Measurements from ENCODE around the gene C2CD5.
A peak's percentile ranks its signal among the peaks of the same experiment; 100 is the strongest.
"Not testable (repeated sequence)": the region's sequence is repeated elsewhere in the genome, so short reads cannot be mapped to it uniquely, and the experiment has no call there.

Gene C2CD5

DNA sequence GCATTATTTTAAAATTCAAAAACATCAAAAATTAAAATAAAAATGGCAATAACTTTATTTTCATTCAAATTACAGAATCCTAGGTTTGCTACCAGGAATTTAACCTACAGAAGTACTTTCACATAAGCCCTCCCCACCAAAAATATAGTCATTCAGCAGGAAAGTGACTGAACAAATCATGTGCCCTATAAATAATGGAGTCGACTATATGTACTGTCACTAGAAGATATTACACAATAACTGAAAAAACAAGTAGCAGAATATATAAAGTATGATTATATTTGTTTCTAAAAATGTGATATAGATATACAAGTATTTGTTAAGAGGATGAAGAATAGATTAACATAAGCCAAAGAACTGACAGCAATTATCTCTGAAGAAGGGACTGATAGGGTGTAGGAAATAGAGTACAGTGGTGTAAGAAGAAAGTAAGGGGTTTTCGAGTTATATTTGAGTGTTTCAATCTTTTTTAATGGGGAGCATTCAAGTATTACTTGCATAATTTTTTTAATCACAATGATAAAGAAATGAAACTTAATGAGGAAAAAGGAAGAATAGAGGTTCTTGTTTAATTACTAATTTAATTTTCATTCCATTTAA lies 7.9 kb downstream of the C2CD5 start:
- no peak for DNase-seq

DNA sequence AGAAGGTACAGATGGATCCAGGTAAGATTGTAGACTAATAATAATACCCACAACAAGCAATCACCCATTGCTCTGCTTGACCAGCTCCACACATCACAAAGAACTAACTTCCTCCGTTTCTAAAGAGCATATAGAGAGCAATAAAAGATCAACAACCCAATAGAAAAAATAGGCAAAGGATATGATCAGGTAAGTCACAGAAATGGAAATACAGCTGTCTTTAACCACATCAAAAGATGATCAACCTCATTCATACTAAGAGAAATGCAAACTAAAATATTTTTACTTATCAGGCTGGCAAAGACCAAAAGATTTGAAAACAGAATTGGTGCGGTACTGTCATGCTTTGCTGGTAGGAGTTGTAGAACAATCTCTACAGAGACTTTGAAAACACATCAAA lies 8.9 kb downstream of the C2CD5 start:
- no peak for DNase-seq

GRCh38 chr12:22535038-22535437 lies 9.3 kb downstream of the C2CD5 start:
- DNase-seq: no peak

GRCh38 chr12:22533155-22533554 lies 11.2 kb downstream of the C2CD5 start:
- DNase-seq: no peak

GRCh38 chr12:22532317-22532716 lies 12.0 kb downstream of the C2CD5 start:
- no peak for DNase-seq

DNA sequence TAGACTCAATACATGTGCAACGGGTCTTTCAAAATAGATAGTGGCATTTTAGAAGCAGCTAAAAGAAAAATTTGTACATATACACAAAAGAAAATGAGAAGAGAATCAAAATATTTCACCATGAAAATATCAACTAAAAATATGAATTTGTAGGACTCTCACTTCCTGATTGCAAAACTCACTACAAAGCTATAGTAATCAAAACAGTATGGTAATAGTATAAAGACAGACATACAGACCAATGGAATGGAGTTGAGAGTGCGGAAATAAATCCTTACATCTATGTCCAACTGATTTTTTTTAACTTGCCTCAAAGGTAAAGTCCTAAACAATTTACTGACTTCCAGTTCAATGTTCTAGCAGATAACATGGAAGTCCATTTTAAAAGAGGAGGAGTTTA lies 13.1 kb downstream of the C2CD5 start:
- DNase-seq: no peak

- DNase-seq: peak; percentile 54
These were observed 14.9 kb downstream of the C2CD5 start for GRCh38 chr12:22529281-22530060.

GRCh38 chr12:22527999-22528398 lies 16.3 kb downstream of the C2CD5 start:
- DNase-seq: peak; percentile 87

DNA sequence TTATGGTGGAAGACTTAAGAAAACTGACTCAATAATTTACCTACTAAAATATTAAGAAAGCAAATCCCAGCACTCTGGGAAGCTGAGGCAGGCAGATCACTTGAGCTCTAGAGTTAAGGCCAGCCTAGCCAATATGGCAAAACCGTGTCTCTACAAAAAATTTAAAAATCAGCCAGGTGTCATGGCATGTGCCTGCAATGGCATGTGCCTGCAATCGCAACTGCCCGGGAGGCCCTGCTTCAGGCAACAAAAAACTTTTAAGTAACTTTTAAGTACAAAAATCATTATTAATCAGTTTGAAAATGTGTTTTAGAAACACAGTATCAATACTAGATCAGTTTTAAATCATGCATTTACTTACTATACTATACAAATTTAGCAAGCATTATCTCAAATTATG lies 17.5 kb downstream of the C2CD5 start:
- DNase-seq: no peak

GRCh38 chr12:22525426-22525825 lies 18.9 kb downstream of the C2CD5 start:
- peak; percentile 56 for DNase-seq

DNA sequence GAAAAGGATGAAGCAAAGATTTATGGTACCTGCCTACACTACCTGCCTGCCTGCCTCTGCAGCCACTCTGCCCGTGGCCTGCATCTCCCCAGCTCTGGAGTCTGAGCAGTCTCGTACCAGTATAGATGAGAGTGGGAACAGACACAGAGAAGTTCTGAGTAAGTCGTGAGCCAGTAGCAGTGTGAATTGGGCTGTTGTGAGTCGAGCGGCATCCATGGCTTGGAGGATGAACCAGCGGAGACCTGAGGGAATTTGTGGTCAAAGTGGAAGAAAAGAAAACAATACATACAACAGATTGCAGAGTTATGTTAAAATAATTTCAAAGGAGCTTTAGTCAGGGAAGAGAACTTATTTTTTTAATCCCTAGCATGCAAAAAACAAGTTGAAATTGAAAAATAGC lies 25.3 kb downstream of the C2CD5 start:
- peak; percentile 52 for DNase-seq

GRCh38 chr12:22518060-22518719 lies 26.2 kb downstream of the C2CD5 start:
- DNase-seq: peak; percentile 26

- no peak for DNase-seq
These were observed 29.5 kb downstream of the C2CD5 start for GRCh38 chr12:22514875-22515274.

DNA sequence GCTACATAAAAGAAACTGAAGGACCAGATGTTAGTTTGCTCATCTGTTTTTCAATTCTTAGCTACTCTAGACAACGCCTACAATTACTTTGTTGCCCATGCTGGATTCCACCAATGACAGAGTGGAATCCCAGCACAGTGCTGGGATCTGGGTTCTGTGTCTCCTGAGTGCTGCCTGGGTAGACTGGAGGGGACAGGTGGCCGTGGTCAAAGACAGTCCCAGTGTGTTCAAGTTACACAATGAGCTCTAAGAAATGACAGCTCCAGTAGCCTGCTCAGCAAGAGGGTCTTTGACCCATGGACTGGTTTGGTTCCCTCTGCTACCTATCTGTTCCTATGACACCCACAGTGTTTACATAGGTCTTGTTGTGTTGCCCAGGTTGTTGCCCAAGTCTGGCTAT lies 38.5 kb downstream of the C2CD5 start:
- no peak for DNase-seq

- DNase-seq: no peak
These were observed 44.2 kb downstream of the C2CD5 start for GRCh38 chr12:22500100-22500499.

DNA sequence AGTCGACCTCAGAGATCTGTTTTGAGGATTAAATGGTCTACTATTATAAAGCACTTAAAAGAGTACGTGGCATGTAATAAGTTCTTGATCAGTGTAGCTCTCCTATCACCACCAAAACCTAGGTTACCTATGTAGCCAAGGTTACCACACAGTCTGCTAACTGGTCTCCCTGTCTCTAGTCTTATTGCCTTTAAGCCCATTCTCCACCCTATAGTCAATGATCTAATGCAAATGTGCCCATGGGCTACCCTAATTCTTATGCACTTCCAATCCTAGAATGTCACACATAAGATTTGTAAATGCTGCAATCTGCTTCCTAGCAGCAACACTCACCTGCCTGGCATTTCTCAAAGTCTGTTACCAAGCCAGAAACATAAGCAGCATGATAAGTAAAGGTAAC lies 44.9 kb downstream of the C2CD5 start:
- DNase-seq: no peak

GRCh38 chr12:22494319-22494718 lies 50.0 kb downstream of the C2CD5 start:
- no peak for DNase-seq

DNA sequence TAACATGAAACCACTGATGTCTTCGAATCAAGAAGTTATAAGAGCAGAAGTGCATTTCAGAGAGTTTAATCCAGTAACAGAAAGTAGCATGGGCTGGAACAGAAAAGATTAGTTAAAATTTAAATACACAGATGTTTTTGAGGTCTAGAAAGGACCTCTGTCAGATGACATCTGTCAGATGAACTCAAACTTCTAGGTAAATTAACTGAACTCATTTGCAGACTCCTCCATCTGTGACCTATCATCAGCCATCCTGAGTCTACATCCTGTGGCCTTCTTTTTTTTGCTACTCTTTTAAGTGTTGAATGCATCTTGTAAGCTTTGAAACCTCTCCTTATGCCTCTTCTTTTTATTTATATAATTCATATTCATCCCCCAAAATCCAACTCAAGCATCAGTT lies 53.3 kb downstream of the C2CD5 start:
- DNase-seq: no peak

DNA sequence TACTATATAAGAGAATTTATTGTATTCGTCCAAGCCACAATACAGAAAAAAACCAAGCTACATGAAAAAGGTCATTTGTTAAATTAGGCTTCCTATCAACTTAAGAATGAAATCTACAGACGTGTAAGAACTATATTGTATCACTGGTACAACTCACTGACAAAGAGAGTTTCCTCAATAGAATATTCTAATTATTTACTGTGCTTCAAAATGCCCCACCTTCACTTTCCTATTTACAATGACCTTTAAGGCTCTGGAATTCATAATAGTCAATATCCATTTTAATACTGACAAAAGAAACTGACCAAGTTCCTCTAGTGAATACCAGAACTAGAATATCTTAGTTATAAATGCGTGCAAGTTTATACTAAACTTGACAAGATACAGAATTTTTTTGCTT lies 55.9 kb downstream of the C2CD5 start:
- DNase-seq: no peak

- DNase-seq: not testable (repeated sequence)
These were observed 56.7 kb downstream of the C2CD5 start for GRCh38 chr12:22487683-22488082.

- DNase-seq: no peak
These were observed 62.7 kb downstream of the C2CD5 start for GRCh38 chr12:22481547-22482104.

GRCh38 chr12:22480814-22481213 lies 63.5 kb downstream of the C2CD5 start:
- DNase-seq: not testable (repeated sequence)

- no peak for DNase-seq
These were observed 64.3 kb downstream of the C2CD5 start for GRCh38 chr12:22480016-22480415.

- DNase-seq: peak; percentile 3
These were observed 66.5 kb downstream of the C2CD5 start for GRCh38 chr12:22477894-22478287.
